Spinal cord (tissue), 10 donors: ENCODE measurements around the gene DTHD1. TPM values are rescaled to one million over a fixed set of nuclear protein-coding genes. Genes with fewer than 3 reads are reported as not detected.
A peak's percentile ranks its signal among the peaks of the same experiment; 100 is the strongest.

ENCODE experiments used
- DNase-seq, 6 donors: peaks; one replicate each; pipeline versions ENCODE4 v3.0.0 to v3.0.0-alpha.2; 2013 to 2015; ENCODE audit warnings: low spot score in 6 of 6, low read depth in 4 of 6
- H3K27ac ChIP-seq: one replicate; pipeline ENCODE4 v1.5.1; 2013; ENCODE audit warnings: low read depth, low read length, control low read depth
- H3K27me3 ChIP-seq: one replicate; pipeline ENCODE4 v1.6.1; 2013; ENCODE audit warnings: low read length; ENCODE audit not compliant: control insufficient read depth, insufficient read depth
- H3K36me3 ChIP-seq: one replicate; pipeline ENCODE4 v1.6.1; 2013; ENCODE audit warnings: low read length; ENCODE audit not compliant: control insufficient read depth, insufficient read depth
- H3K4me1 ChIP-seq: one replicate; pipeline ENCODE4 v1.6.1; 2013; ENCODE audit warnings: low read length; ENCODE audit not compliant: control insufficient read depth, insufficient read depth
- H3K4me3 ChIP-seq: one replicate; pipeline ENCODE4 v1.5.1; 2013; ENCODE audit warnings: low read depth, low read length, control low read depth
- H3K9me3 ChIP-seq: one replicate; pipeline ENCODE4 v1.6.1; 2013; ENCODE audit warnings: low read length; ENCODE audit not compliant: control insufficient read depth, insufficient read depth
- WGBS: methylation state at CpG from one replicate; pipeline ENCODE4 v1.1.5; 2013; ENCODE audit warnings: missing lambda C conversion rate; ENCODE audit not compliant: insufficient coverage; 5-methylcytosine and 5-hydroxymethylcytosine counted together
- polyA plus RNA-seq, 2 donors: library from polyadenylated mRNA; unstranded; fragments of 120-200 nt; gene quantifications; one replicate each; pipeline ENCODE4 v1.2.1, GENCODE V29; 2013; ENCODE audit not compliant: insufficient read length in 2 of 2
- total RNA-seq, 2 donors: library from RNA; depleted of rRNA in 1 of 2; stranded (reverse); fragments of 120-200 nt in 1 of 2; fragments of >200 nt in 1 of 2; gene quantifications; one replicate each; pipeline versions ENCODE4 v1.2.3 to v1.2.4, GENCODE V29; 2013 to 2014
- donor health status: healthy.

The DTHD1 gene
- total and polyA plus RNA-seq, 4 donors, result 5.1 to 13.2 (median 7.7) TPM

DNA sequence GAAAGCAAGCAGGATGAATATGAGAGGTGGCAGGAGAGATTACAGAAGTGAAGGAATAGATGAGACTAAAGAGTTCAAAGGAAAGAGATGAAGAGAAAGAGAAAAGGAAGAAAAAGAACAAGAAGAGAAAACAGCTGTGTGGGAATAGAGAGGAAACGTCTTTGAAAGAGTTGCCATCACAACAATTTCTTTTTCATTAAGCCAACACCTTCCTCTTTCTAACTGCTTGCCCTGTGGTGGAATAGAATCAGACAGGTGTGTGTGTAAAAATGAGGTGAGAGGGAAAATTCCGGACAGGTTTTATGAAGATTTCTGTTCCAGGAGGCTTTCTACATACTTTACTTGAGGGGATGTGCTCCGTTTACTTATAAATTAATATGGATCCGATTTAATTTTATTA, 28.8 kb downstream of the DTHD1 start:
- no peaks in the 10 kb centered on the region for H3K36me3 ChIP-seq
- no CpG with 5 or more reads among the region's 4 CpGs for WGBS
- H3K27ac ChIP-seq, result no peak overlapping the region
- no peak overlapping the region for H3K4me3 ChIP-seq
- DNase-seq, result no peak
- no peaks in the 10 kb centered on the region for H3K27me3 ChIP-seq
- no peaks in the 10 kb centered on the region for H3K9me3 ChIP-seq
- no peaks in the 10 kb centered on the region for H3K4me1 ChIP-seq

GRCh38 chr4:36310793-36311192, 29.4 kb downstream of the DTHD1 start:
- DNase-seq, result no peak
- Histone ChIP-seq H3K27ac (no peak overlapping the region), H3K36me3 (no peaks in the 10 kb centered on the region), H3K4me3 (no peak overlapping the region), H3K27me3 (no peaks in the 10 kb centered on the region), H3K9me3 (no peaks in the 10 kb centered on the region), H3K4me1 (no peaks in the 10 kb centered on the region)
- WGBS, result 60% methylated on average over 1 of the region's 8 CpGs

- Histone ChIP-seq H3K27ac (no peak overlapping the region), H3K27me3 (no peaks in the 10 kb centered on the region)
Observed at GRCh38 chr4:36312511-36312910, 31.1 kb downstream of the DTHD1 start.

DNA sequence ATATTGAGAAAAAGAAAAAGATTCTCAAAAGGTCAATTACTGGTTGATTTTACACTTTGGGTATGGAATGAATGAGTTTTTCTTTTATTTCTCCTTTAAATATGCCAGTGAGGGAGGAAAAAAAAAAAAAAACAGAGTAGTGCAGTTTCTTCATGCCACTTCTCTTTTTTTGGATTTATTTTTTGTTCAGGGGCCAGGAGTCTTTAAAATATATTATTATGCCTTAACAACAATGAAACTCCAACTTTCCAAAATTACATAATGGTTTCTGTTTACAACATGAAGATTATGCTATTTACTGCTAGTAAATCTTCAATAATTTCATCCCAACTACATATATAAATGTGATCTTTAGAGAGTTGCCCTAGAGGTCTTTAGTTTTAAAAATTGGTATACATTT, 31.9 kb downstream of the DTHD1 start:
- Histone ChIP-seq H3K4me1 (no peaks in the 10 kb centered on the region), H3K36me3 (no peaks in the 10 kb centered on the region), H3K9me3 (no peaks in the 10 kb centered on the region), H3K27me3 (no peaks in the 10 kb centered on the region), H3K4me3 (no peak overlapping the region), H3K27ac (no peak overlapping the region)
- DNase-seq, result no peak

More at GRCh38 chr4:36312511-36312910, 31.1 kb downstream of the DTHD1 start:
- no peaks in the 10 kb centered on the region for H3K36me3 ChIP-seq
- no peak overlapping the region for H3K4me3 ChIP-seq
- no peaks in the 10 kb centered on the region for H3K9me3 ChIP-seq
- no peak for DNase-seq
- WGBS, result 89% methylated on average over 3 of the region's 3 CpGs
- H3K4me1 ChIP-seq, result no peaks in the 10 kb centered on the region

GRCh38 chr4:36313703-36314102, 32.3 kb downstream of the DTHD1 start:
- Histone ChIP-seq H3K27me3 (no peaks in the 10 kb centered on the region), H3K4me3 (no peak overlapping the region), H3K27ac (no peak overlapping the region), H3K36me3 (no peaks in the 10 kb centered on the region), H3K4me1 (no peaks in the 10 kb centered on the region), H3K9me3 (no peaks in the 10 kb centered on the region)
- no CpG with 5 or more reads among the region's 1 CpG for WGBS
- DNase-seq, result no peak

DNA sequence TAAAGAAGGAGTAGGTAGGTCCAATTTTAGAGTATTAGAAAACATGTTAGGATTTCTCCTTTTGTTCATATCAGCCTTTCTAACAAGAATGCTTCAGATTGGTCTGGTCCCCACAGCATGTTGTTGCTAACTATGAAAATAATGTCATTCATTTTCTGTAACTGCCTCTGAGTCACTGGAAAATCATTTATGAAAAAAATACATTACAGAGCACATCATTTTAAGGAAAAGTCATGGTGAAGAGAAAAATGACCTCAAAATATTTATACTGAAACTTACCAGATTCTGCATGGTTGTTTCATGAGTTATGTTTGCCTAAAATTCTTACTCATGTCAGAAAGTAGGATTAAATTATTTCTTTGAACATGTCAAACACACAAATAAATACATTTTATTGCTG, 35.2 kb downstream of the DTHD1 start:
- H3K27me3 ChIP-seq, result no peaks in the 10 kb centered on the region
- H3K4me1 ChIP-seq, result no peaks in the 10 kb centered on the region
- peak in 1 of 6 donors; percentile 21 for DNase-seq
- no peak overlapping the region for H3K27ac ChIP-seq
- no peaks in the 10 kb centered on the region for H3K9me3 ChIP-seq
- no peaks in the 10 kb centered on the region for H3K36me3 ChIP-seq
- H3K4me3 ChIP-seq, result no peak overlapping the region

- Histone ChIP-seq H3K9me3 (no peaks in the 10 kb centered on the region), H3K4me1 (no peaks in the 10 kb centered on the region), H3K4me3 (no peak overlapping the region), H3K36me3 (no peaks in the 10 kb centered on the region), H3K27ac (no peak overlapping the region), H3K27me3 (no peaks in the 10 kb centered on the region)
- no peak for DNase-seq
- WGBS, result no CpG with 5 or more reads among the region's 1 CpG
Observed at GRCh38 chr4:36317721-36318120, 36.3 kb downstream of the DTHD1 start.

- peak in 1 of 6 donors; percentile 54 for DNase-seq
- no CpG with 5 or more reads among the region's 6 CpGs for WGBS
- Histone ChIP-seq H3K4me1 (no peaks in the 10 kb centered on the region), H3K36me3 (no peaks in the 10 kb centered on the region), H3K27me3 (no peaks in the 10 kb centered on the region), H3K4me3 (no peak overlapping the region), H3K9me3 (no peaks in the 10 kb centered on the region), H3K27ac (no peak overlapping the region)
Observed at GRCh38 chr4:36320117-36320896, 38.9 kb downstream of the DTHD1 start.

GRCh38 chr4:36321176-36321575, 39.8 kb downstream of the DTHD1 start:
- no peak for DNase-seq
- Histone ChIP-seq H3K27me3 (no peaks in the 10 kb centered on the region), H3K36me3 (no peaks in the 10 kb centered on the region), H3K4me1 (no peaks in the 10 kb centered on the region), H3K27ac (no peak overlapping the region), H3K9me3 (no peaks in the 10 kb centered on the region), H3K4me3 (no peak overlapping the region)
- WGBS, result 17% methylated on average over 1 of the region's 4 CpGs

DNA sequence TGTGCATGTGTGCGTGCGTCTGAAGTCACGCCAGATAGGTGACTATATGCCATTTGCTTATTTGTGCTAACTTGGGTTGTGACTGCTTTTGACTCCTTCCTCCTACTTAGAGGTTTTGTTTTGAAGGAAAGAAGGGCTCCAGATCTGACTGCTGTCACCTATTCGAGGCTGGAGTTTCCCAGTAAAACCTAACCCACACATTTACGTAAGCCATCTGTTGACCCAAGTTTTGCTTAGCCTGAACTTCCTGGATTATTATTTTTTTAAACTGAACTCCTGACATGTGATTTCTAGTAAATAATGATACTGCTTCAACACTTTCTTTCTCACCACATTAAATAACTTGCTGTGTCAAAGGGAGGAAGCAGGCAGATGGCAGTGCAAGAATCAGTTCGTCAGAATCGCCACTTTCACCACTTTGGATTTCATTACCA, 41.5 kb downstream of the DTHD1 start:
- peak in 1 of 6 donors; percentile 22 for DNase-seq
- WGBS, result no CpG with 5 or more reads among the region's 7 CpGs
- Histone ChIP-seq H3K9me3 (no peaks in the 10 kb centered on the region), H3K27ac (no peak overlapping the region), H3K27me3 (no peaks in the 10 kb centered on the region), H3K4me1 (no peaks in the 10 kb centered on the region), H3K4me3 (no peak overlapping the region), H3K36me3 (no peaks in the 10 kb centered on the region)
